ENCODE measurements around the gene ARHGEF12.

The ARHGEF12 gene

GRCh38 chr11:120521176-120521575, 185.0 kb downstream of the ARHGEF12 start:
- DNase-seq = no peak

GRCh38 chr11:120522021-120522420, 185.8 kb downstream of the ARHGEF12 start:
- DNase-seq = no peak

GRCh38 chr11:120522736-120523135, 186.5 kb downstream of the ARHGEF12 start:
- DNase-seq = no peak

GRCh38 chr11:120523196-120523595, 187.0 kb downstream of the ARHGEF12 start:
- no peak for DNase-seq

GRCh38 chr11:120524536-120525085, 188.4 kb downstream of the ARHGEF12 start:
- no peak for DNase-seq

GRCh38 chr11:120525261-120526171, 189.3 kb downstream of the ARHGEF12 start:
- DNase-seq = no peak

- DNase-seq = no peak
These were observed 190.0 kb downstream of the ARHGEF12 start for GRCh38 chr11:120526241-120526640.

- DNase-seq = no peak
These were observed 191.0 kb downstream of the ARHGEF12 start for GRCh38 chr11:120527111-120527761.

GRCh38 chr11:120528749-120529148, 192.5 kb downstream of the ARHGEF12 start:
- no peak for DNase-seq

- no peak for DNase-seq
These were observed 193.0 kb downstream of the ARHGEF12 start for GRCh38 chr11:120529214-120529613.

- no peak for DNase-seq
These were observed 193.7 kb downstream of the ARHGEF12 start for GRCh38 chr11:120529911-120530310.

- DNase-seq = no peak
These were observed 196.0 kb downstream of the ARHGEF12 start for GRCh38 chr11:120532082-120532831.

GRCh38 chr11:120532832-120533196, 196.6 kb downstream of the ARHGEF12 start:
- DNase-seq = no peak

GRCh38 chr11:120536091-120536796, 200.0 kb downstream of the ARHGEF12 start:
- no peak for DNase-seq

- no peak for DNase-seq
These were observed 200.6 kb downstream of the ARHGEF12 start for GRCh38 chr11:120536797-120537169.

GRCh38 chr11:120537996-120538395, 201.8 kb downstream of the ARHGEF12 start:
- DNase-seq = no peak

- no peak for DNase-seq
These were observed 202.5 kb downstream of the ARHGEF12 start for GRCh38 chr11:120538707-120539106.

Data from GF-D8 (cell line).